Measurements from ENCODE around the gene DNAH17.

- TF ChIP-seq, protein P1, sequence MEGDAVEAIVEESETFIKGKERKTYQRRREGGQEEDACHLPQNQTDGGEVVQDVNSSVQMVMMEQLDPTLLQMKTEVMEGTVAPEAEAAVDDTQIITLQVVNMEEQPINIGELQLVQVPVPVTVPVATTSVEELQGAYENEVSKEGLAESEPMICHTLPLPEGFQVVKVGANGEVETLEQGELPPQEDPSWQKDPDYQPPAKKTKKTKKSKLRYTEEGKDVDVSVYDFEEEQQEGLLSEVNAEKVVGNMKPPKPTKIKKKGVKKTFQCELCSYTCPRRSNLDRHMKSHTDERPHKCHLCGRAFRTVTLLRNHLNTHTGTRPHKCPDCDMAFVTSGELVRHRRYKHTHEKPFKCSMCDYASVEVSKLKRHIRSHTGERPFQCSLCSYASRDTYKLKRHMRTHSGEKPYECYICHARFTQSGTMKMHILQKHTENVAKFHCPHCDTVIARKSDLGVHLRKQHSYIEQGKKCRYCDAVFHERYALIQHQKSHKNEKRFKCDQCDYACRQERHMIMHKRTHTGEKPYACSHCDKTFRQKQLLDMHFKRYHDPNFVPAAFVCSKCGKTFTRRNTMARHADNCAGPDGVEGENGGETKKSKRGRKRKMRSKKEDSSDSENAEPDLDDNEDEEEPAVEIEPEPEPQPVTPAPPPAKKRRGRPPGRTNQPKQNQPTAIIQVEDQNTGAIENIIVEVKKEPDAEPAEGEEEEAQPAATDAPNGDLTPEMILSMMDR (IDR thresholded peaks at IDR 0.05) = no peak
- TF ChIP-seq EZH2 (IDR thresholded peaks at IDR 0.05) (no peak), EZH2phosphoT487 (IDR thresholded peaks at IDR 0.05) (no peak)
These were observed 139.6 kb downstream of the DNAH17 start for GRCh38 chr17:78437508-78438169.
